GM12878 (cell line): ENCODE measurements around the gene SPATA6. TPM values are rescaled to one million over a fixed set of nuclear protein-coding genes. Genes with fewer than 3 reads are reported as not detected.

ENCODE experiments used
- ATAC-seq: fragments of 200-7000 bp; cut with Tn5 transposase; 3 replicates; pipeline ENCODE4 v1.9.1; 2020; ENCODE audit warnings: mild to moderate bottlenecking, moderate library complexity
- BruUV-seq: library from RNA; stranded (reverse); fragments of 400-500 nt; replicated peaks from 2 replicates; lab custom pipeline; 2021; lab: Mats Ljungman, UMichigan
- CTCF ChIA-PET: fragments of 300-600 bp; sonication (Branson Sonifier 250); formaldehyde crosslinking; extraction: SDS; loops from one replicate; lab custom pipeline; 2021; ENCODE audit warnings: inconsistent platforms; lab: Yijun Ruan, JAX
- POLR2A ChIA-PET: fragments of 350-600 bp; formaldehyde crosslinking; extraction: SDS; loops from one replicate; lab custom pipeline; 2021; ENCODE audit warnings: inconsistent platforms; lab: Charles Lee
- RAD21 ChIA-PET: fragments of 300-600 bp; sonication (Branson Sonifier 250); formaldehyde crosslinking; loops from one replicate; lab custom pipeline; 2023; ENCODE audit warnings: antibody characterized with exemption; ENCODE audit not compliant: unreplicated experiment; lab: Charles Lee
- SMC1A ChIA-PET: fragments of 300-600 bp; sonication (Branson Sonifier 250); formaldehyde crosslinking; loops from one replicate; lab custom pipeline; 2023; ENCODE audit not compliant: unreplicated experiment, uncharacterized antibody; lab: Charles Lee
- DNase-seq: peaks from one replicate; pipeline ENCODE4 v3.0.0-alpha.2; 2011; ENCODE audit warnings: low read depth, low spot score
- FAIRE-seq: peaks from 3 replicates; lab custom pipeline; 2011; peaks lifted over from hg19 to GRCh38; lab: Jason Lieb, UNC
- H2AFZ ChIP-seq: 2 replicates; pipeline ENCODE4 v1.6.0; 2011; ENCODE audit warnings: low read depth, low read length, control low read depth; ENCODE audit not compliant: control insufficient read depth
- H3K27ac ChIP-seq: 2 replicates; pipeline ENCODE4 v1.5.1; 2011; ENCODE audit warnings: control low read depth; ENCODE audit not compliant: control insufficient read depth, insufficient read depth
- H3K27me3 ChIP-seq, 2 experiments: replicated peaks in 1 of 2; 2 replicates each; pipeline versions ENCODE4 v1.6.0 to v1.6.1; 2011; ENCODE audit warnings: low read length in 1 of 2; ENCODE audit not compliant: control insufficient read depth in 2 of 2, insufficient read depth in 2 of 2
- H3K36me3 ChIP-seq, 2 experiments: 2 replicates each; pipeline ENCODE4 v1.5.1; 2011; ENCODE audit warnings: low read length in 1 of 2; ENCODE audit not compliant: control insufficient read depth in 2 of 2, insufficient read depth in 2 of 2
- H3K4me1 ChIP-seq: 2 replicates; pipeline ENCODE4 v1.6.1; 2011; ENCODE audit warnings: mild to moderate bottlenecking, low read length, moderate library complexity, mixed read lengths; ENCODE audit not compliant: control insufficient read depth, insufficient read depth
- H3K4me2 ChIP-seq: 2 replicates; pipeline ENCODE4 v1.6.0; 2011; ENCODE audit warnings: control low read depth; ENCODE audit not compliant: control insufficient read depth, insufficient read depth
- H3K4me3 ChIP-seq: fragments of 200-600 bp; sonication (generic); 2 replicates; pipeline ENCODE4 v1.5.1; 2016
- H3K79me2 ChIP-seq: 2 replicates; pipeline ENCODE4 v1.6.0; 2011; ENCODE audit warnings: low read length; ENCODE audit not compliant: control insufficient read depth, insufficient read depth
- H3K9ac ChIP-seq: 2 replicates; pipeline ENCODE4 v1.8.0; 2011; ENCODE audit warnings: low read length, control low read depth, mixed read lengths; ENCODE audit not compliant: control insufficient read depth, insufficient read depth
- H3K9me3 ChIP-seq: replicated peaks from 3 replicates; pipeline ENCODE4 v1.5.1; 2011; ENCODE audit warnings: mild to moderate bottlenecking, low read length; ENCODE audit not compliant: control insufficient read depth, insufficient read depth
- H4K20me1 ChIP-seq: 2 replicates; pipeline ENCODE4 v1.6.0; 2011; ENCODE audit not compliant: control insufficient read depth, insufficient read depth
- ATF3 ChIP-seq: IDR thresholded peaks from 2 replicates; pipeline ENCODE4 v1.6.1; 2011; ENCODE audit warnings: low read depth, mild to moderate bottlenecking, low read length, moderate library complexity, borderline replicate concordance; ENCODE audit errors: extremely low read depth
- BHLHE40 ChIP-seq, 2 experiments: fragments of 450-650 bp in 1 of 2; IDR thresholded peaks; 2 replicates each; pipeline ENCODE4 v1.6.1; 2011 to 2017; ENCODE audit warnings: low read depth in 2 of 2, borderline replicate concordance in 1 of 2, improper control_type of control experiment in 1 of 2, low read length in 1 of 2, mild to moderate bottlenecking in 1 of 2
- CEBPZ ChIP-seq: fragments of 150-350 bp; IDR thresholded peaks from 2 replicates; pipeline ENCODE4 v1.6.1; 2016; ENCODE audit warnings: low read depth, low read length
- EGR1 ChIP-seq, 2 experiments: IDR thresholded peaks; 1 replicate in 1 of 2; 2 replicates in 1 of 2; pipeline ENCODE4 v1.6.1; 2011 to 2012; ENCODE audit warnings: low read depth in 2 of 2, low read length in 2 of 2, borderline replicate concordance in 1 of 2, mild to moderate bottlenecking in 1 of 2, moderate library complexity in 1 of 2
- MEF2A ChIP-seq: IDR thresholded peaks from 2 replicates; pipeline ENCODE4 v1.6.1; 2011; ENCODE audit warnings: low read depth, mild to moderate bottlenecking, low read length, moderate library complexity; ENCODE audit not compliant: insufficient read depth
- MTA2 ChIP-seq: fragments of 450-650 bp; IDR thresholded peaks from 2 replicates; pipeline ENCODE4 v1.6.1; 2016; ENCODE audit warnings: low read depth, mild to moderate bottlenecking, moderate library complexity
- NFIC ChIP-seq: IDR thresholded peaks from 2 replicates; pipeline ENCODE4 v1.6.1; 2012; ENCODE audit warnings: low read depth, mild to moderate bottlenecking, inconsistent platforms, low read length, moderate library complexity
- NFYB ChIP-seq: IDR thresholded peaks from 2 replicates; pipeline ENCODE4 v1.6.1; 2011; ENCODE audit warnings: low read depth, mild to moderate bottlenecking, low read length, improper control_type of control experiment, moderate library complexity; ENCODE audit not compliant: insufficient read depth
- POLR2AphosphoS2 ChIP-seq: IDR thresholded peaks from 2 replicates; pipeline ENCODE4 v1.6.1; 2011; ENCODE audit warnings: low read depth, mild to moderate bottlenecking, low read length, improper control_type of control experiment, moderate library complexity
- PRDM15 ChIP-seq: fragments of 450-650 bp; formaldehyde crosslinking; IDR thresholded peaks from 2 replicates; pipeline ENCODE4 v1.4.0; 2020; ENCODE audit warnings: mild to moderate bottlenecking, moderate library complexity
- RUNX3 ChIP-seq: IDR thresholded peaks from 2 replicates; pipeline ENCODE4 v1.6.1; 2012; ENCODE audit warnings: low read length, inconsistent platforms
- SKIL ChIP-seq: fragments of 450-650 bp; IDR thresholded peaks from 2 replicates; pipeline ENCODE4 v1.6.1; 2017; ENCODE audit warnings: mild to moderate bottlenecking, low read depth, inconsistent platforms; ENCODE audit not compliant: poor library complexity, severe bottlenecking
- SRF ChIP-seq, 2 experiments: IDR thresholded peaks; 2 replicates each; pipeline ENCODE4 v1.6.1; 2011; ENCODE audit warnings: low read depth in 2 of 2, low read length in 2 of 2, mild to moderate bottlenecking in 1 of 2, moderate library complexity in 1 of 2
- SUPT20H ChIP-seq: IDR thresholded peaks from 2 replicates; pipeline ENCODE4 v1.6.1; 2011; ENCODE audit warnings: low read depth, mild to moderate bottlenecking, low read length, moderate library complexity, borderline replicate concordance; ENCODE audit not compliant: control insufficient read depth
- ZSCAN29 ChIP-seq: fragments of 450-650 bp; IDR thresholded peaks from 2 replicates; pipeline ENCODE4 v1.6.1; 2017; ENCODE audit warnings: mild to moderate bottlenecking, moderate library complexity
- in situ Hi-C: fragments of 300-500 bp; cut with MboI; formaldehyde crosslinking; loops from 9 replicates; pipeline ENCODE4 v1.14.3; 2018; ENCODE audit warnings: mixed read lengths
- intact Hi-C: fragments of 100-400 bp; cut with micrococcal nuclease; formaldehyde crosslinking; loops from one replicate; pipeline ENCODE4 v1.14.2; 2022; ENCODE audit not compliant: unreplicated experiment
- polyA plus RNA-seq, 11 experiments: library from polyadenylated mRNA; depleted of rRNA in 4 of 11; unstranded in 6 of 11; stranded (reverse) in 5 of 11; fragments of >200 nt; fragmentation: Nextera tagmentation in 4 of 11; fragmentation: Illumina TruSeq in 1 of 11; extraction: Ambion mirVana in 4 of 11; extraction: Trizol in 1 of 11; gene quantifications; 1 replicate in 1 of 11; 2 replicates in 10 of 11; pipeline versions ENCODE4 v1.2.1 to v1.2.3, GENCODE V29; 2011 to 2016; ENCODE audit warnings: inconsistent platforms in 2 of 11, missing spikeins in 2 of 11, low read depth in 1 of 11
- total RNA-seq, 4 experiments: library from RNA; depleted of rRNA in 3 of 4; stranded (reverse); fragments of >200 nt in 3 of 4; fragmentation: Illumina TruSeq in 1 of 4; extraction: Trizol in 1 of 4; gene quantifications; 2 replicates each; pipeline versions ENCODE4 v1.2.1 to v1.2.3, GENCODE V29; 2013 to 2021

The SPATA6 gene
- total and polyA plus RNA-seq, 10 of the 15 experiments (the other 5 are each of a cell fraction or from before 2014, with no cell fraction given) = 0.29 TPM; not detected in 9

GRCh38 chr1:48302652-48303051, 169.4 kb downstream of the SPATA6 start:
- H3K4me3 ChIP-seq = no peak overlapping the region
- ATAC-seq (no peak), FAIRE-seq (no peak), DNase-seq (no peak)
- in situ Hi-C loops = no loop called here
- ChIA-PET CTCF (no interaction called here), SMC1A (no interaction called here), RAD21 (no interaction called here), POLR2A (no interaction called here)
- no peaks in the 10 kb centered on the region for H4K20me1 ChIP-seq
- intact Hi-C loops = no loop called here
- H3K9ac ChIP-seq = no peak overlapping the region
- H3K9me3 ChIP-seq = no peaks in the 10 kb centered on the region
- no peaks in the 10 kb centered on the region for H3K79me2 ChIP-seq
- no TSS peak for BruUV-seq
- H3K4me1 ChIP-seq = no peaks in the 10 kb centered on the region
- no peak overlapping the region for H3K4me2 ChIP-seq
- H2AFZ ChIP-seq = no peak overlapping the region
- H3K27ac ChIP-seq = no peak overlapping the region
- no peaks in the 10 kb centered on the region for H3K27me3 ChIP-seq
- no peaks in the 10 kb centered on the region for H3K36me3 ChIP-seq
- TF ChIP-seq PRDM15 (CRISPR knock-in tag) = no peak
- TF ChIP-seq CEBPZ = no peak
- TF ChIP-seq NFIC = no peak
- no peak for TF ChIP-seq ATF3
- TF ChIP-seq POLR2AphosphoS2 = no peak
- TF ChIP-seq SUPT20H = no peak
- TF ChIP-seq RUNX3 = no peak
- TF ChIP-seq MTA2 = no peak
- no peak for TF ChIP-seq SRF (IDR thresholded peaks at IDR 0.05; ENCODE audit: low read depth in 2 of 2, low read length in 2 of 2)
- no peak for TF ChIP-seq SKIL
- TF ChIP-seq MEF2A = no peak
- no peak for TF ChIP-seq BHLHE40 (IDR thresholded peaks at IDR 0.05; ENCODE audit: borderline replicate concordance in 1 of 2, low read depth in 2 of 2, low read length in 1 of 2)
- TF ChIP-seq EGR1 (IDR thresholded peaks at IDR 0.05; ENCODE audit: borderline replicate concordance in 1 of 2, low read depth in 2 of 2, low read length in 2 of 2) = no peak
- TF ChIP-seq ZSCAN29 = no peak
- no peak for TF ChIP-seq NFYB
